ENCODE measurements around the gene OR10A5. TPM values are rescaled to one million over a fixed set of nuclear protein-coding genes. Genes with fewer than 3 reads are reported as not detected.
"Not testable (repeated sequence)": the region's sequence is repeated elsewhere in the genome, so short reads cannot be mapped to it uniquely, and the experiment has no call there.

OR10A5 gene
- total RNA-seq, 1 donor from 2014 or later, result not detected

- DNase-seq (ENCODE audit: extremely low spot score, unreplicated experiment), result no peak
- Mint-ChIP-seq H3K27me3 (ENCODE audit: unreplicated experiment) (no peaks in the 10 kb centered on the region), H3K9me3 (ENCODE audit: unreplicated experiment) (peaks cover 13% of the 10 kb centered on the region), H3K4me3 (ENCODE audit: unreplicated experiment) (no peak overlapping the region), H3K27ac (ENCODE audit: unreplicated experiment) (no peak overlapping the region), H3K4me1 (ENCODE audit: unreplicated experiment) (no peaks in the 10 kb centered on the region), H3K36me3 (ENCODE audit: unreplicated experiment) (no peaks in the 10 kb centered on the region)
- TF ChIP-seq CTCF (IDR thresholded peaks at IDR 0.05), result no peak
These were observed 5.0 kb downstream of the OR10A5 start for GRCh38 chr11:6850526-6850925.

GRCh38 chr11:6854801-6855200 is 9.3 kb downstream of the OR10A5 start:
- not testable (repeated sequence) for H3K4me1 Mint-ChIP-seq (ENCODE audit: unreplicated experiment); H3K27ac Mint-ChIP-seq (ENCODE audit: unreplicated experiment); DNase-seq (ENCODE audit: extremely low spot score, unreplicated experiment); H3K4me3 Mint-ChIP-seq (ENCODE audit: unreplicated experiment); H3K27me3 Mint-ChIP-seq (ENCODE audit: unreplicated experiment); H3K36me3 Mint-ChIP-seq (ENCODE audit: unreplicated experiment)
- H3K9me3 Mint-ChIP-seq (ENCODE audit: unreplicated experiment), result peaks cover 17% of the 10 kb centered on the region

GRCh38 chr11:6855971-6856541 is 10.6 kb downstream of the OR10A5 start:
- H3K4me3 Mint-ChIP-seq (ENCODE audit: unreplicated experiment), result no peak overlapping the region
- no peaks in the 10 kb centered on the region for H3K36me3 Mint-ChIP-seq (ENCODE audit: unreplicated experiment)
- peaks cover 3% of the 10 kb centered on the region for H3K27me3 Mint-ChIP-seq (ENCODE audit: unreplicated experiment)
- no peak for TF ChIP-seq CTCF (IDR thresholded peaks at IDR 0.05)
- no peak for DNase-seq (ENCODE audit: extremely low spot score, unreplicated experiment)
- H3K9me3 Mint-ChIP-seq (ENCODE audit: unreplicated experiment), result peaks cover 17% of the 10 kb centered on the region
- no peak overlapping the region for H3K27ac Mint-ChIP-seq (ENCODE audit: unreplicated experiment)
- no peaks in the 10 kb centered on the region for H3K4me1 Mint-ChIP-seq (ENCODE audit: unreplicated experiment)

GRCh38 chr11:6856871-6857270 is 11.4 kb downstream of the OR10A5 start:
- Mint-ChIP-seq H3K27ac (ENCODE audit: unreplicated experiment) (no peak overlapping the region), H3K36me3 (ENCODE audit: unreplicated experiment) (no peaks in the 10 kb centered on the region), H3K9me3 (ENCODE audit: unreplicated experiment) (peaks cover 12% of the 10 kb centered on the region), H3K4me1 (ENCODE audit: unreplicated experiment) (no peaks in the 10 kb centered on the region), H3K27me3 (ENCODE audit: unreplicated experiment) (peaks cover 3% of the 10 kb centered on the region), H3K4me3 (ENCODE audit: unreplicated experiment) (no peak overlapping the region)
- TF ChIP-seq CTCF (IDR thresholded peaks at IDR 0.05), result no peak
- no peak for DNase-seq (ENCODE audit: extremely low spot score, unreplicated experiment)

- Mint-ChIP-seq H3K27ac (ENCODE audit: unreplicated experiment) (no peak within 1 kb of the TSS), H3K9me3 (ENCODE audit: unreplicated experiment) (peaks cover 4% of the 10 kb centered on the region), H3K4me1 (ENCODE audit: unreplicated experiment) (no peaks in the 10 kb centered on the region), H3K36me3 (ENCODE audit: unreplicated experiment) (no peaks in the 10 kb centered on the region), H3K27me3 (ENCODE audit: unreplicated experiment) (peaks cover 5% of the 10 kb centered on the region), H3K4me3 (ENCODE audit: unreplicated experiment) (no peak within 1 kb of the TSS)
- TF ChIP-seq CTCF (IDR thresholded peaks at IDR 0.05), result no peak
- no peak for DNase-seq (ENCODE audit: extremely low spot score, unreplicated experiment)
These were observed 17.5 kb downstream of the OR10A5 start, which contains the start of gene OR10A2 for GRCh38 chr11:6862961-6863360. Gene OR10A2 (plus strand): TSS chr11:6863057. CDS start chr11:6869755, 6,698 bp downstream.

GRCh38 chr11:6864438-6864837 is 19.0 kb downstream of the OR10A5 start:
- Mint-ChIP-seq H3K27me3 (ENCODE audit: unreplicated experiment) (peaks cover 6% of the 10 kb centered on the region), H3K4me3 (ENCODE audit: unreplicated experiment) (no peak overlapping the region), H3K36me3 (ENCODE audit: unreplicated experiment) (no peaks in the 10 kb centered on the region), H3K9me3 (ENCODE audit: unreplicated experiment) (peaks cover 2% of the 10 kb centered on the region), H3K27ac (ENCODE audit: unreplicated experiment) (no peak overlapping the region), H3K4me1 (ENCODE audit: unreplicated experiment) (no peaks in the 10 kb centered on the region)
- DNase-seq (ENCODE audit: extremely low spot score, unreplicated experiment), result no peak
- no peak for TF ChIP-seq CTCF (IDR thresholded peaks at IDR 0.05)
